Measurements from ENCODE around the gene SMARCAL1. TPM values are rescaled to one million over a fixed set of nuclear protein-coding genes. Genes with fewer than 3 reads are reported as not detected.

The SMARCAL1 gene
- total RNA-seq, 2 donors from 2014 or later, result 29.1 to 35.1 TPM

DNA sequence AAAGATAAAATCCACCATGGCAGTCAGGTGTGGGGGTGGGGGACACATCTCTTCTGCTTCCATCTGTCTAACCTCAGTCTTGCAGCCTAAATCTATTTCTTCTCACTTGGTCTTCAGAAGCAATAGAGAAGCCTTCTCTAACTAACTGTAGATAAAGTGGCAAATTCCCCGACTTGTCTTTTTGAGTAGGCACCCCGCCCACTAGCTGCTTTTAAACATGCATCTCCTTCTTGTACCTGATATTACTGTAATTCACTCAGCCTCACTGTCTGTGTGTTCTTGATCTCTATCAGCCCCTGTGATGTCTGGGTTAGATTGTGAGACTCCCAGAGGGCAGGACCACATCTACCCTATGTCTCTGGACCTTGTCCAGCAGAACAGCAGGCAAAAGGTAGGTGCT lies 46.8 kb upstream of the SMARCAL1 start:
- Mint-ChIP-seq H3K36me3 (ENCODE audit: low read depth) (no peaks in the 10 kb centered on the region), H3K27ac (no peak overlapping the region)

DNA sequence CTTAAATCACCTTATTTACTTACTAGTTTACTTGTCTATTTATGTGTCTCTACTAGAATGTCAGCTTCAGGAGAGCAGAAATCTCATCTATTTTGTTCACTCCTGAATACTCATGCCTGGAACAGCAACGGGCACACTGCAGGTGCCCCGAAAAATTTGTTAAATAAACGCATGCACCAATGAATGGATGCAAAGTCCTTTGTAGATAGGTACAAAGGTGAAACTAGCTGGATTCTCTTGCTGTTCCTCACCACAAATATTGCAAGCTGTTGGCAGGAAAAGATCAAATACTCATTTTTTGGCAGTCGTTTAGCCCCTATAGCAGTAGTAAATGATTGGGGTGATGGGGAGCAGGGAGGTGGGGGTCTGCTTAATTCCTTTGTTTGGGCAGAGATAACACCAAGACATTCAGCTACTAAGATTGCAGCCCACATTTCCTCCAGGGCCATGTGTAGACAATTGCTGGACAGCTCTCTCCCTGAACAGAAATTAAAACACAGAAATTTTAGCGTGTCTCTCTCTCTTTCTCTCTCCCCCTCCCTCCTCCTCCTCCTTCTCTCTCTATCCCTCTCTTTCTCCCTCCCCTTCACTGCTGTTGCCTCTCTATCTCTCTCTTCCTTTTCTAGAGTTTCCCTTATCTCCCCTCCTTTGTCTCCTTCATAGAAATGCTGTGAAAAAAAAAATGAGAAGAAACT lies 45.4 kb upstream of the SMARCAL1 start:
- H3K4me1 ChIP-seq (ENCODE audit: control insufficient read depth, insufficient read depth, low read length), result peaks cover 16% of the 10 kb centered on the region
- H3K36me3 Mint-ChIP-seq (ENCODE audit: low read depth), result no peaks in the 10 kb centered on the region
- peaks cover 27% of the 10 kb centered on the region for H3K4me1 Mint-ChIP-seq
- peak overlapping the region; percentile 42 for H3K4me3 ChIP-seq (ENCODE audit: low read length)
- DNase-seq, result no peak
- H3K27me3 ChIP-seq (ENCODE audit: control insufficient read depth, insufficient read depth, low read length, poor library complexity, severe bottlenecking), result peaks cover 25% of the 10 kb centered on the region
- H3K9me3 Mint-ChIP-seq, result no peaks in the 10 kb centered on the region
- H3K27ac Mint-ChIP-seq, result no peak overlapping the region
- H3K4me3 Mint-ChIP-seq, result no peak overlapping the region
- H3K9ac ChIP-seq (ENCODE audit: extremely low read depth, low read length, poor library complexity, severe bottlenecking), result no peak overlapping the region
- H3K36me3 ChIP-seq (ENCODE audit: control insufficient read depth, insufficient read depth, low read length), result no peaks in the 10 kb centered on the region
- no peak overlapping the region for H3K27ac ChIP-seq (ENCODE audit: low read depth, low read length)
- H3K27me3 Mint-ChIP-seq (ENCODE audit: insufficient read depth), result peaks cover 52% of the 10 kb centered on the region
- no peaks in the 10 kb centered on the region for H3K9me3 ChIP-seq (ENCODE audit: control insufficient read depth, low read length)
- 83 to 89% methylated on average over 3 to 5 of the region's 5 CpGs for WGBS, 2 experiments (ENCODE audit: insufficient coverage in 1 of 2, insufficient read length in 1 of 2)
- TF ChIP-seq, protein P1, sequence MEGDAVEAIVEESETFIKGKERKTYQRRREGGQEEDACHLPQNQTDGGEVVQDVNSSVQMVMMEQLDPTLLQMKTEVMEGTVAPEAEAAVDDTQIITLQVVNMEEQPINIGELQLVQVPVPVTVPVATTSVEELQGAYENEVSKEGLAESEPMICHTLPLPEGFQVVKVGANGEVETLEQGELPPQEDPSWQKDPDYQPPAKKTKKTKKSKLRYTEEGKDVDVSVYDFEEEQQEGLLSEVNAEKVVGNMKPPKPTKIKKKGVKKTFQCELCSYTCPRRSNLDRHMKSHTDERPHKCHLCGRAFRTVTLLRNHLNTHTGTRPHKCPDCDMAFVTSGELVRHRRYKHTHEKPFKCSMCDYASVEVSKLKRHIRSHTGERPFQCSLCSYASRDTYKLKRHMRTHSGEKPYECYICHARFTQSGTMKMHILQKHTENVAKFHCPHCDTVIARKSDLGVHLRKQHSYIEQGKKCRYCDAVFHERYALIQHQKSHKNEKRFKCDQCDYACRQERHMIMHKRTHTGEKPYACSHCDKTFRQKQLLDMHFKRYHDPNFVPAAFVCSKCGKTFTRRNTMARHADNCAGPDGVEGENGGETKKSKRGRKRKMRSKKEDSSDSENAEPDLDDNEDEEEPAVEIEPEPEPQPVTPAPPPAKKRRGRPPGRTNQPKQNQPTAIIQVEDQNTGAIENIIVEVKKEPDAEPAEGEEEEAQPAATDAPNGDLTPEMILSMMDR (conservative IDR thresholded peaks at IDR 0.05), result no peak

More for the DNA sequence above, 46.8 kb upstream of the SMARCAL1 start:
- TF ChIP-seq, protein P1 (conservative IDR thresholded peaks at IDR 0.05), result no peak
- Histone ChIP-seq H3K27me3 (ENCODE audit: control insufficient read depth, insufficient read depth, low read length, poor library complexity, severe bottlenecking) (peaks cover 19% of the 10 kb centered on the region), H3K27ac (ENCODE audit: low read depth, low read length) (no peak overlapping the region), H3K36me3 (ENCODE audit: control insufficient read depth, insufficient read depth, low read length) (no peaks in the 10 kb centered on the region), H3K9ac (ENCODE audit: extremely low read depth, low read length, poor library complexity, severe bottlenecking) (no peak overlapping the region), H3K4me3 (ENCODE audit: low read length) (no peak overlapping the region), H3K9me3 (ENCODE audit: control insufficient read depth, low read length) (no peaks in the 10 kb centered on the region), H3K4me1 (ENCODE audit: control insufficient read depth, insufficient read depth, low read length) (peaks cover 13% of the 10 kb centered on the region)
- no peaks in the 10 kb centered on the region for H3K9me3 Mint-ChIP-seq
- peaks cover 26% of the 10 kb centered on the region for H3K4me1 Mint-ChIP-seq
- no peak for DNase-seq
- WGBS, 2 experiments (ENCODE audit: insufficient coverage in 1 of 2, insufficient read length in 1 of 2), result 87 to 100% methylated on average over 2 of the region's 2 CpGs
- no peak overlapping the region for H3K4me3 Mint-ChIP-seq
- peaks cover 45% of the 10 kb centered on the region for H3K27me3 Mint-ChIP-seq (ENCODE audit: insufficient read depth)

DNA sequence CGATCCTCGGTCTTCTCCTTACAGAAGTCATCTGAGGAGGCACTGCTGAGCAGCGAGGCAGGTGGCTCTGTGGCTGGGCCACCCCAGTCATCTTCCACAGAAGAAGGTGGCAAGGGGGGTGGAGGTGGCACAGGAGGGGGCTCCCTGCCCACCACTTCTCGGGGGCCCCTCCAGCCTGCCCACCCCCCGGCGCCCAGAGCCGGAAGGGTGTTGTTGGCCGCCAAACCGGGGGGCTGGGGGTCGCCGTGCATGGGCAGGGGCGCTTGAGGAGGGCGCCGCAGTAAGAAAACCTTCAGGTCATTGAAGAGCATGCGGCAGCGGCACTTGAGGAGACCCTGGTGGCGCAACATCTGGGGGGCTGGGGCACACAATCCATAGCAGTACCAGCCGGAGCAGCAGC lies 42.5 kb upstream of the SMARCAL1 start:
- WGBS, 2 experiments (ENCODE audit: insufficient coverage in 1 of 2, insufficient read length in 1 of 2), result 91% methylated on average over 18 of the region's 18 CpGs; no CpG with 5 or more reads in 1 of the 2 experiments
- H3K36me3 ChIP-seq (ENCODE audit: control insufficient read depth, insufficient read depth, low read length), result no peaks in the 10 kb centered on the region
- Mint-ChIP-seq H3K9me3 (no peaks in the 10 kb centered on the region), H3K4me1 (peaks cover 18% of the 10 kb centered on the region), H3K27me3 (ENCODE audit: insufficient read depth) (peaks cover 74% of the 10 kb centered on the region), H3K36me3 (ENCODE audit: low read depth) (no peaks in the 10 kb centered on the region), H3K4me3 (no peak overlapping the region), H3K27ac (no peak overlapping the region)
- peaks cover 42% of the 10 kb centered on the region for H3K27me3 ChIP-seq (ENCODE audit: control insufficient read depth, insufficient read depth, low read length, poor library complexity, severe bottlenecking)
- H3K27ac ChIP-seq (ENCODE audit: low read depth, low read length), result no peak overlapping the region
- TF ChIP-seq, protein P1 (conservative IDR thresholded peaks at IDR 0.05), result no peak
- no peaks in the 10 kb centered on the region for H3K9me3 ChIP-seq (ENCODE audit: control insufficient read depth, low read length)
- H3K4me1 ChIP-seq (ENCODE audit: control insufficient read depth, insufficient read depth, low read length), result peaks cover 11% of the 10 kb centered on the region
- H3K4me3 ChIP-seq (ENCODE audit: low read length), result no peak overlapping the region
- DNase-seq, result no peak
- no peak overlapping the region for H3K9ac ChIP-seq (ENCODE audit: extremely low read depth, low read length, poor library complexity, severe bottlenecking)

All from endodermal cell (in vitro differentiated cells).